ENCODE data around the gene SLC51B. TPM values are rescaled to one million over a fixed set of nuclear protein-coding genes. Genes with fewer than 3 reads are reported as not detected.
"Not testable (repeated sequence)": the region's sequence is repeated elsewhere in the genome, so short reads cannot be mapped to it uniquely, and the experiment has no call there.

Gene SLC51B
- total RNA-seq, 2 donors from 2014 or later = not detected

- Mint-ChIP-seq H3K4me1 (ENCODE audit: low read depth in 2 of 2) (peaks cover 5 to 6% of the 10 kb centered on the region in 2 donors), H3K36me3 (peaks cover 7% of the 10 kb centered on the region), H3K4me3 (no peak overlapping the region), H3K27me3 (no peaks in the 10 kb centered on the region), H3K9me3 (no peaks in the 10 kb centered on the region), H3K27ac (no peak overlapping the region)
- ATAC-seq (no peak), DNase-seq (ENCODE audit: low spot score) (no peak)
These were observed 52.6 kb downstream of the SLC51B start for GRCh38 chr15:65097651-65098263.

DNA sequence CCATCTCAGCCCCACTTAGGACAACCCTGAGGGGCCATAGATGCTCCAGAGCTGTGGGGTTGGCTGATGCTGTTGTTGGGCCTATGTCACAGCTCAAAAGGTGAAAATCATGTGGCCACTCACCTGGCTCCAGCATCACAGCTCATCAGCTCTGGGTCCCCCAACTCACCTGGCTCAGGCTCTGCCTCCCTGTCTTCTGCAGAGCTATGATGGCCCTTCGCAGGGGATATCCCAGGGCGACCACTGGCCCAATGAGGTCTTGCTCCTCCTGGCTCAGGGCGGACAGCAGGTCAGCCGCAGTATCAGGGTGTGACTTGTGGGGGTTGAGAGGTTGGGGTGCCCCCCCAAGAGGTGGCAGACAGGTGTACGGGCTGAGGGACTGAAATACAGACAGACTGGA is 54.1 kb downstream of the SLC51B start:
- no peak for ATAC-seq
- Mint-ChIP-seq H3K36me3 (peaks cover 7% of the 10 kb centered on the region), H3K4me3 (no peak overlapping the region), H3K27me3 (no peaks in the 10 kb centered on the region), H3K27ac (no peak overlapping the region), H3K4me1 (ENCODE audit: low read depth in 2 of 2) (peaks cover 5 to 6% of the 10 kb centered on the region in 2 donors), H3K9me3 (no peaks in the 10 kb centered on the region)
- DNase-seq (ENCODE audit: low spot score) = no peak

- not testable (repeated sequence) for H3K9me3 Mint-ChIP-seq; H3K27ac Mint-ChIP-seq; DNase-seq (ENCODE audit: low spot score); H3K4me3 Mint-ChIP-seq; ATAC-seq; H3K36me3 Mint-ChIP-seq; H3K4me1 Mint-ChIP-seq (ENCODE audit: low read depth in 2 of 2); H3K27me3 Mint-ChIP-seq
These were observed 54.6 kb downstream of the SLC51B start for GRCh38 chr15:65099801-65100200.

GRCh38 chr15:65100442-65100841 is 55.3 kb downstream of the SLC51B start:
- no peak overlapping the region for H3K4me3 Mint-ChIP-seq
- H3K27me3 Mint-ChIP-seq = no peaks in the 10 kb centered on the region
- peaks cover 7% of the 10 kb centered on the region for H3K36me3 Mint-ChIP-seq
- H3K27ac Mint-ChIP-seq = no peak overlapping the region
- DNase-seq (ENCODE audit: low spot score) (no peak), ATAC-seq (no peak)
- H3K4me1 Mint-ChIP-seq (ENCODE audit: low read depth in 2 of 2) = peaks cover 5 to 6% of the 10 kb centered on the region in 2 donors
- no peaks in the 10 kb centered on the region for H3K9me3 Mint-ChIP-seq

DNA sequence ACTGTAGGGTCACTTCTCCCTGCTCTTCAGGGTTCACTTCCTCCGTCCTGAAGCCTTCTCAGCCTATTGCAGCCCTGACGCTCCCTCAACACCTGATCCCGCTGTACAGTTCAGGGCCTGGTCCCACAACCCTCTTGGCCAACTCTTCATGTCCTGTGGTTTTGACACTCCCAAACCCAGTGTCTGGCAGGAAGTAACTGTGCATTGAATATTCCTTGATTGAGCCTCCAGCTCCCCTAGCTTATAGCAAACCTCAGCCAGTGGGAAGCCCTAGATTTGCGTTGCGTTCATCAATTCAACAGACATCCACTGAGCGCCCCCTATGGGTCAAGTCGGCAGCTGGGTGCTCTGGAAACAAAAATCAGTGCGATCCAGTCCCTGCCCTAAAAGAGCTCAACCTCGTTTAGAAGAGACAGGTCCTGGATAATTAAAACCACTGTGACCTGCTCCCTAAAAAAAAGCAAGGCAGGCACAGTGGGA is 56.3 kb downstream of the SLC51B start:
- ATAC-seq (no peak), DNase-seq (ENCODE audit: low spot score) (no peak)
- no peak overlapping the region for H3K4me3 Mint-ChIP-seq
- peaks cover 5 to 6% of the 10 kb centered on the region in 2 donors for H3K4me1 Mint-ChIP-seq (ENCODE audit: low read depth in 2 of 2)
- peaks cover 7% of the 10 kb centered on the region for H3K36me3 Mint-ChIP-seq
- H3K27me3 Mint-ChIP-seq = no peaks in the 10 kb centered on the region
- no peaks in the 10 kb centered on the region for H3K9me3 Mint-ChIP-seq
- H3K27ac Mint-ChIP-seq = no peak overlapping the region

GRCh38 chr15:65101891-65102708 is 56.9 kb downstream of the SLC51B start:
- Mint-ChIP-seq H3K27me3 (no peaks in the 10 kb centered on the region), H3K4me3 (no peak overlapping the region), H3K4me1 (ENCODE audit: low read depth in 2 of 2) (peaks cover 5 to 6% of the 10 kb centered on the region in 2 donors), H3K9me3 (no peaks in the 10 kb centered on the region), H3K36me3 (peaks cover 7% of the 10 kb centered on the region), H3K27ac (no peak overlapping the region)
- DNase-seq (ENCODE audit: low spot score) (no peak), ATAC-seq (no peak)

- peaks cover 7% of the 10 kb centered on the region for H3K36me3 Mint-ChIP-seq
These were observed 57.7 kb downstream of the SLC51B start for GRCh38 chr15:65102912-65103311.

More at GRCh38 chr15:65102912-65103311, 57.7 kb downstream of the SLC51B start:
- DNase-seq (ENCODE audit: low spot score) (no peak), ATAC-seq (no peak)
- Mint-ChIP-seq H3K4me3 (no peak overlapping the region), H3K9me3 (no peaks in the 10 kb centered on the region), H3K27ac (no peak overlapping the region), H3K27me3 (no peaks in the 10 kb centered on the region), H3K4me1 (ENCODE audit: low read depth in 2 of 2) (peaks cover 5 to 6% of the 10 kb centered on the region in 2 donors)

Other genes with a start within 250 kb of the SLC51B start
- 10 to 100 TPM; 24.7 to 91.9 TPM for gene PIF1, start 219.7 kb upstream of the SLC51B start, total RNA-seq
- gene PLEKHO2, start 203.5 kb upstream of the SLC51B start, total RNA-seq = 10 to 100 TPM; 31.2 to 47.2 TPM
- gene ANKDD1A, start 133.5 kb upstream of the SLC51B start, total RNA-seq = 1 to 10 TPM; 3.1 to 5.0 TPM
- 10 to 100 TPM; 39.1 to 67.9 TPM for gene SPG21, start 55.5 kb upstream of the SLC51B start, total RNA-seq
- 10 to 100 TPM; 17.8 to 18.5 TPM for gene MTFMT, start 15.7 kb upstream of the SLC51B start, total RNA-seq
- gene RASL12, start 22.6 kb downstream of the SLC51B start, total RNA-seq = not detected
- not detected for gene KBTBD13, start 31.4 kb downstream of the SLC51B start, total RNA-seq
- gene UBAP1L, start 69.8 kb downstream of the SLC51B start, total RNA-seq = 10 to 100 TPM in 1 of 2 donors, 1 to 10 TPM in 1; 5.7 to 14.2 TPM
- gene PDCD7, start 88.4 kb downstream of the SLC51B start, total RNA-seq = 10 to 100 TPM; 30.3 to 41.2 TPM
- 10 to 100 TPM; 39.0 to 63.5 TPM for gene CLPX, start 140.0 kb downstream of the SLC51B start, total RNA-seq
- under 1 TPM; 0.08 to 0.12 TPM for gene CILP, start 166.1 kb downstream of the SLC51B start, total RNA-seq
- 10 to 100 TPM in 1 of 2 donors, 1 to 10 TPM in 1; 8.5 to 12.0 TPM for gene PARP16, start 241.5 kb downstream of the SLC51B start, total RNA-seq